Measurements from ENCODE around the gene CEMIP2.

CEMIP2 gene

DNA sequence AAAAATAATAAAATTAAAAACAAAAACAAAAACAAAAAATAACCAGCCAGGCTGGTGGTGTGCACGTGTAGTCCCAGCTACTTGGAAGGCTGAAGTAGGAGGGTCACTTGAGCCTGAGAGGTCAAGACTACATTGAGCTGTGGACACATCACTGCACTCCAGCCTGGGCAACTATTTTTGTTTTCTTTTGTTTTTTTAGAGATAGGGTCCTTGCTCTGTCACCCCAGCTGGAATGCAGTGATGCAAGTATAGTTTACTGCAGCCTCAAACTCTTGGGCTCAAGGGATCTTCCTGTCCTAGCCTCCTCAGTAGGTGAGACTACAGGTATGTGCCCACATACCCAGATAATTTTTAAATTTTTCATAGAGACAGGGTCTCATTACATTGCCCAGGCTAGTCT lies 80.6 kb downstream of the CEMIP2 start:
- Mint-ChIP-seq H3K36me3 (peaks cover 36% of the 10 kb centered on the region), H3K4me1 (peaks cover 61% of the 10 kb centered on the region), H3K4me3 (no peak overlapping the region), H3K27me3 (no peaks in the 10 kb centered on the region), H3K27ac (no peak overlapping the region), H3K9me3 (no peaks in the 10 kb centered on the region)

DNA sequence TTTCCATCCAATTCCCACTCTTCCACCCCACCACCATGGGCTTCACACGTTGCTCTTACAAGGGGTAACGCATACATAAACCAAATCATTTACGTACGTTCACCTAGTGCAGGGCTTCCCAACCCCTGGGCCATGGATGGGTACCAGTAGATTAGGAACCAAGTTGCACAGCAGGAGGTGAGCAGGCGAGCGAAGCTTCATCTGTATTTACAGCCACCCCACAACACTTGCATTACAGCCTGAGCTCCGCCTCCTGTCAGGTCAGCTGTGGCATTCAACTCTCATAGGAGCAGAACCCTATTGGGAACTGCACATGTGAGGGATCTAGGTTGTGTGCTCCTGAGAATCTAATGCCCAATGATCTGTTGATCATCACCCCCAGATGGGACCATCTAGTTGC lies 82.3 kb downstream of the CEMIP2 start:
- Mint-ChIP-seq H3K27me3 (no peaks in the 10 kb centered on the region), H3K4me1 (peaks cover 61% of the 10 kb centered on the region), H3K36me3 (peaks cover 33% of the 10 kb centered on the region), H3K4me3 (peak overlapping the region; percentile 59), H3K27ac (peak overlapping the region; percentile 76), H3K9me3 (no peaks in the 10 kb centered on the region)

DNA sequence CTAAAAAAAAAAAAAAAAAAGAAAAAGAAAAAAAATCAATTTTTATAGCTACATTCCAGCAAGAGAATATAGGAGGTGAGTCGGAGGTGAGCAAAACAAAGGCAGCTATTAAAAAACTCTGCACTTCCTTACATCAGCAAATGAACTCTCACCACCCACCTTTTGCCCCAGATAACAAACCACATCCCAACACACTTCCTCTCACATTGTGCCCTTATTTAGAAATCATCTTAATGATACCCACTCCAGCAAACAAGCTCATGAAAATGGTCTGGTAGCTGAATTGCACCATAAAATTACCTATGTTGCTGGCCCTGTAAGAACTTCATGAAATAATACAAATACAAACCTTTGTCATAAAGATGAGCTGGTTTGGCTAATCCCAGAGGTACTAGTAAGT lies 82.9 kb downstream of the CEMIP2 start:
- H3K27me3 Mint-ChIP-seq = no peaks in the 10 kb centered on the region
- H3K4me1 Mint-ChIP-seq = peaks cover 58% of the 10 kb centered on the region
- H3K9me3 Mint-ChIP-seq = no peaks in the 10 kb centered on the region
- peak overlapping the region; percentile 59 for H3K4me3 Mint-ChIP-seq
- H3K36me3 Mint-ChIP-seq = peaks cover 29% of the 10 kb centered on the region
- H3K27ac Mint-ChIP-seq = no peak overlapping the region

- Mint-ChIP-seq H3K4me3 (no peak overlapping the region), H3K4me1 (peaks cover 51% of the 10 kb centered on the region), H3K9me3 (no peaks in the 10 kb centered on the region), H3K36me3 (peaks cover 25% of the 10 kb centered on the region), H3K27me3 (no peaks in the 10 kb centered on the region), H3K27ac (no peak overlapping the region)
These were observed 83.7 kb downstream of the CEMIP2 start for GRCh38 chr9:71684566-71684965.

DNA sequence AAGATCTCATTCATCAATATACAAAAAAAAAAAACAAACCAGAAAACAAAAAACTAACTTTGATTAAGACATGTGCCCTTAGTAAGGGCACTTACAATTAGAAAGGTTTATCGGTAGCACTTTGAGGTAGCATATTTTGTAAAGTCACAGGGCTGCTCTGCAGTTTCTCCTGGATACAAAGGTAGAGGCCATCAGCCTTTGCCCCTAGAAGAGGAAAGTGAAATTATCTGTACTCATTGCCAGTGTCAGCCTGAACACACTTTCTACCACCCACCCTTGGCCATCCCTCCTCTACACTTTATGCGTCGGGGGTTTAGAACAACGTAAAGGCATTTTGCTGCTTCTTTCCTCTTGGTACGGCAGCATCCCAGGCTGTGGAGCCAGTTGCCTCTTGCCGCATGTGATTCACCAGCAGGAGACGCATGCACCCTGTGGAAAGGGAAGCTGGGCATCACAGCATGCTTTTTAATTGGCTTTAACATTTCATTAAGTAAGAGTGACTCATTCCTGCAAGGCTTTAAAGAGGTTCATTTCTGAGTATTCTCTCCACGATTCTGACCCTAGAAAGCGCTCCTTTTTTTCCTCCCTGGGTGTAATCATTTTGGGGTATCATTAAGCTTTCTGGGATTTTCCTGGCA lies 84.6 kb downstream of the CEMIP2 start:
- Mint-ChIP-seq H3K27me3 (no peaks in the 10 kb centered on the region), H3K27ac (no peak overlapping the region), H3K4me1 (peaks cover 45% of the 10 kb centered on the region), H3K9me3 (no peaks in the 10 kb centered on the region), H3K36me3 (peaks cover 20% of the 10 kb centered on the region), H3K4me3 (no peak overlapping the region)

DNA sequence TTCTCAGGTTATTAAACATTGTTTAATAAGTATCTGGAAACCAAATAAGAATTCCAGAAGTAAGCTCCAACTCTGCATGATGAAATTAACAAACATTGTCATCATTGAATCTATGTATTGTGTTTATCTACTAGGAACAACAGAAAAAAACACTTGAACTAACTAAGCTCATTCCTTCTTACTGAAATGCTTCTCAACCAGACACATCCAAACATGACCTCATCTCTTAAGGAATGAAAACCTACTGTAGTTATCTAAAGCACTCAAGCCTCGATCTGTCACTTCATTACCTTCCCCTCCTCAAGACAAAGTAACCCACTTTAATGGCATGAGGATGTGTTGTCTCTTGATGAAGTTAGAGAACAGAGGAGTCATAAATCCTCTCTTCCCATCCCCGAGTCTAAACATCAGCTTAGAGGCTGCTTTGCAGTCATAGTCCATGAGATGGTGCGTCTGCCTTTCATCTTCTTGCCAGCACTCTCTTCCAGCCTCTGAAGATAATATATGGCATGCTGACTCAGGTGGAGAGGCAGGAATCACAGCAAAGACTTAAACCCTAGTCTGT lies 86.5 kb downstream of the CEMIP2 start:
- H3K9me3 Mint-ChIP-seq = no peaks in the 10 kb centered on the region
- H3K27ac Mint-ChIP-seq = peak overlapping the region; percentile 5
- H3K4me3 Mint-ChIP-seq = no peak overlapping the region
- H3K36me3 Mint-ChIP-seq = peaks cover 25% of the 10 kb centered on the region
- no peaks in the 10 kb centered on the region for H3K27me3 Mint-ChIP-seq
- H3K4me1 Mint-ChIP-seq = peaks cover 45% of the 10 kb centered on the region

GRCh38 chr9:71681104-71681707 lies 87.1 kb downstream of the CEMIP2 start:
- peaks cover 26% of the 10 kb centered on the region for H3K36me3 Mint-ChIP-seq

GRCh38 chr9:71680189-71680980 lies 87.9 kb downstream of the CEMIP2 start:
- Mint-ChIP-seq H3K4me3 (no peak overlapping the region), H3K4me1 (peaks cover 31% of the 10 kb centered on the region), H3K36me3 (peaks cover 23% of the 10 kb centered on the region)

More at GRCh38 chr9:71681104-71681707, 87.1 kb downstream of the CEMIP2 start:
- H3K4me3 Mint-ChIP-seq = no peak overlapping the region
- no peaks in the 10 kb centered on the region for H3K27me3 Mint-ChIP-seq
- no peaks in the 10 kb centered on the region for H3K9me3 Mint-ChIP-seq
- peaks cover 39% of the 10 kb centered on the region for H3K4me1 Mint-ChIP-seq
- no peak overlapping the region for H3K27ac Mint-ChIP-seq

DNA sequence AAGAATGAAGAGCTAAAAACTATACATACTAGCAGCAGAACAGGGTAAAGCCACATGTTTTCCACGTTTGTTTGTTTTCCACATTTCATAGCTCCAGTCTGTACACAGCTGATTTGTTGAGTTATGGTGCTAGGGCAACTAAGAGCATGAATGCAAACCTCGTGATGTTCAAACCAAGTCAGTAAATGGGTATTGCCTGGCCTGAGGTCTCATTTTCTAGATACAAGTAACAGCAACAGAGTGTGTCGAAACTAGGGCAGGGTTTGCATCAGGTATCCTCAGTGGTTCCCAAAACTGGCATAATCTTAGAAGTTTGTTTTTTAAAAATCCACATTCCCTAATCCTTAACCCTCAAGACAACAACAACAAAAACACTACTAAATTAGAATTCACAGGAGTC lies 89.3 kb downstream of the CEMIP2 start:
- Mint-ChIP-seq H3K4me3 (no peak overlapping the region), H3K36me3 (peaks cover 17% of the 10 kb centered on the region), H3K27me3 (no peaks in the 10 kb centered on the region), H3K27ac (no peak overlapping the region), H3K4me1 (peaks cover 17% of the 10 kb centered on the region), H3K9me3 (no peaks in the 10 kb centered on the region)

More at GRCh38 chr9:71680189-71680980, 87.9 kb downstream of the CEMIP2 start:
- no peaks in the 10 kb centered on the region for H3K9me3 Mint-ChIP-seq
- H3K27ac Mint-ChIP-seq = no peak overlapping the region
- H3K27me3 Mint-ChIP-seq = no peaks in the 10 kb centered on the region

GRCh38 chr9:71677209-71677608 lies 91.1 kb downstream of the CEMIP2 start:
- no peaks in the 10 kb centered on the region for H3K9me3 Mint-ChIP-seq
- no peak overlapping the region for H3K4me3 Mint-ChIP-seq
- peaks cover 10% of the 10 kb centered on the region for H3K4me1 Mint-ChIP-seq
- no peak overlapping the region for H3K27ac Mint-ChIP-seq
- peaks cover 14% of the 10 kb centered on the region for H3K36me3 Mint-ChIP-seq
- no peaks in the 10 kb centered on the region for H3K27me3 Mint-ChIP-seq

DNA sequence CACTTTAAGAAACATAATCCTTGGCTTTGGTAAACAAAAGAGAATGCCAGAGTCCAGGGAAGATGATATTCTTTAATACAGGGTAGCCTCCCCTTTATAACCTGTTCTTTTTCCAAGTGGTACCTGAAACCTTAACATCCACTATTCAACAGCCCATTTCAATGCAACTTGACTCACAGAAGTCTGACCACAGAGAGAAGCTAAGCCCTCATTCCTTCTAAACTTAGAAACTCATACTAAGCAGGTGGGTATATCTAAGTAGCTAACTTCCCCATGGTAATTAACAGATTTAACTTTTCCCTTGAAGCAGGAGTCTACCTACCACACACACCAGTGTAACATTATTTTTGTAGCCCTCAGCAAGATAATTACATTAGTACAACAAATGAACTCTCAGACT lies 91.9 kb downstream of the CEMIP2 start:
- Mint-ChIP-seq H3K9me3 (no peaks in the 10 kb centered on the region), H3K27me3 (no peaks in the 10 kb centered on the region), H3K36me3 (peaks cover 14% of the 10 kb centered on the region), H3K4me3 (no peak overlapping the region), H3K27ac (no peak overlapping the region), H3K4me1 (peaks cover 10% of the 10 kb centered on the region)

GRCh38 chr9:71675857-71676165 lies 92.5 kb downstream of the CEMIP2 start:
- Mint-ChIP-seq H3K36me3 (peaks cover 14% of the 10 kb centered on the region), H3K27ac (no peak overlapping the region), H3K27me3 (no peaks in the 10 kb centered on the region), H3K9me3 (no peaks in the 10 kb centered on the region), H3K4me1 (peaks cover 10% of the 10 kb centered on the region), H3K4me3 (no peak overlapping the region)

DNA sequence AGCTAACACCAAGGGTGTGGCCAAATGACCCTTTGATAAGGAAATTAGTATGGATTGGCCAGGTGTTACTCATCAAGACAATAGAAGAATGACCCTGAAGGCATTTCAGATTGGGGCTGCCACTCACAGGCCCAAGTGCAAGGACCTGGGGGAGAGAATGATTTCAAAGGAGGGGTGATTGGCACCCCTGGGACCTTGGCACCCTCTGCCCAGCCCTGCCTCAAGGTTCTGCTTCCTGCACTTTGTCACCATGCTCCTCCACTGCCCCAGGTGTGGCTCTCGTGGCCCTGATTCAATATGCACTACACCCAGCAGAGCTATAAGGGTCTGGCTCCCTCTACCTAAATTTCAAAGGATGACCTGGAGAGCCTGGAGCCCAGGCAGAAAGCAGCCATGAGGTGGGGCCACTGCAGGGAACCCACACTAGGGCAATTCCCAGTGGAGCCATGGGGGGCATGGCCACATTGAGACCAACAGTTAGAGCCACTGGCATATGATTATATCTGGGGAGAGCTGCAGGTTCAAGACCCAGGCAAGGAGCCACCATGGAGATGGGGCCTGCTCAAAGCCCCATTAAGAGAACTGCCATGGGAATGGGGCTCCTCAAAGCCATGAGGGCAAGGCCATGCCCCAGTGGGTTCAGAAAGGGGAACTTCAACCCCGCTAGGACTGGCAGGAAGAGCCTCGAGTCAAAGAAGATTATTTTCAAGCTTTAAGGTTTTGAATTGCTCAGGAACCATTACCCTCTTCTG lies 93.0 kb downstream of the CEMIP2 start:
- H3K27me3 Mint-ChIP-seq = no peaks in the 10 kb centered on the region
- H3K36me3 Mint-ChIP-seq = peaks cover 14% of the 10 kb centered on the region
- H3K4me3 Mint-ChIP-seq = no peak overlapping the region
- no peak overlapping the region for H3K27ac Mint-ChIP-seq
- no peaks in the 10 kb centered on the region for H3K9me3 Mint-ChIP-seq
- peaks cover 10% of the 10 kb centered on the region for H3K4me1 Mint-ChIP-seq

DNA sequence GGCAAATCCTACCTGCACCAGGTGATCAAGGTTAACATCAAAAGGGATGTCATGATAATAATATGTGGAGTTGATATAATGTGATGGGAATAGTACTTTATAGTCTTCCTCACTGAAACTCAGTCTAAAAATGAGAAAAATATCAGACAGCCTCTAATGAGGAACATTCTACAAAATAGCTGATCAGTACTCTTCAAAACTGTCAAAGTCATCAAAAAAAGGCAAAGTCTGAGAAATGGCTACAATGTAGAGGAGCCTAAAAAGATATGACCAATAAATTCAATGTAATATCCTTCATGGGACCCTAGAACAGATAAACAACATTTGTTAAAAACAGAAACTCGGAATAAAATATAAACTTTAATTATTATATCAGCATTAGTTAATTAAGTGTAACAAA lies 95.7 kb downstream of the CEMIP2 start:
- no peak overlapping the region for H3K27ac Mint-ChIP-seq
- no peaks in the 10 kb centered on the region for H3K9me3 Mint-ChIP-seq
- peaks cover 3% of the 10 kb centered on the region for H3K4me1 Mint-ChIP-seq
- H3K4me3 Mint-ChIP-seq = no peak overlapping the region
- H3K27me3 Mint-ChIP-seq = no peaks in the 10 kb centered on the region
- H3K36me3 Mint-ChIP-seq = peaks cover 4% of the 10 kb centered on the region

DNA sequence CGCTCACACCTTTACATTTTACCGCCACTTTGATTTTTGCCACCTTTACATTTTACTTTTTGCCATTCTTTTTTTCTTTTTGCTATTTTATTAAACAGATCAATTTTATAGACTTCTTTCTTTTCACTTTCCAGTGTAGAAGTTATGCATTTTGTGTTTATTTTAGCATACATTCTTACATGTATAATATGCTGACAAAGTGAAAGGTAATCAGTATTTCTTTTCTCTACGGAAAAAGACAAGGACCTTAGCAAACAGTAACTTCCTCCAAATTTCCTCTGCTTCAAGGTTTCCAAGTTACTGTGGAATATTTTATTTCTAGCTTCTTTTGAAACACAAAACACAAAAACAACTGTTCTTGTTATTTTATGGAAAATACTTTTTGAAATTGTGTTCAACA lies 97.0 kb downstream of the CEMIP2 start:
- Mint-ChIP-seq H3K4me1 (no peaks in the 10 kb centered on the region), H3K36me3 (no peaks in the 10 kb centered on the region), H3K4me3 (no peak overlapping the region), H3K27ac (no peak overlapping the region), H3K27me3 (no peaks in the 10 kb centered on the region), H3K9me3 (no peaks in the 10 kb centered on the region)

Measured in activated naive CD4-positive, alpha-beta T cell treated with anti-CD3 and anti-CD28 coated beads, Interleukin-2, amount 50 U/mL, for 24 hours (primary cell).